KMS-11 (cell line): ENCODE data around the gene AMFR.

Experiments used
- H2AFZ ChIP-seq: fragments of 200-600 bp; sonication (generic); 2 replicates; pipeline ENCODE4 v1.6.1; 2016; ENCODE audit warnings: antibody characterized with exemption, mixed run types, low read depth
- H3K27ac ChIP-seq: fragments of 200-600 bp; sonication (generic); 2 replicates; pipeline ENCODE4 v1.6.1; 2016; ENCODE audit warnings: mild to moderate bottlenecking, mixed run types
- H3K27me3 ChIP-seq: fragments of 200-600 bp; sonication (generic); 2 replicates; pipeline ENCODE4 v1.6.1; 2017; ENCODE audit warnings: mild to moderate bottlenecking, low read depth, mixed run types, moderate library complexity; ENCODE audit not compliant: insufficient read depth
- H3K36me3 ChIP-seq: fragments of 200-600 bp; sonication (generic); 2 replicates; pipeline ENCODE4 v1.6.1; 2017; ENCODE audit warnings: mild to moderate bottlenecking, mixed run types; ENCODE audit not compliant: insufficient read depth
- H3K4me1 ChIP-seq: fragments of 200-600 bp; sonication (generic); 2 replicates; pipeline ENCODE4 v1.6.1; 2016; ENCODE audit warnings: mild to moderate bottlenecking, low read depth, mixed run types; ENCODE audit not compliant: poor library complexity, severe bottlenecking
- H3K4me2 ChIP-seq: fragments of 200-600 bp; sonication (generic); 2 replicates; pipeline ENCODE4 v1.7.0; 2016; ENCODE audit warnings: mild to moderate bottlenecking, mixed run types
- H3K4me3 ChIP-seq: fragments of 200-600 bp; sonication (generic); IDR thresholded peaks from 2 replicates; pipeline ENCODE4 v1.6.1; 2017; ENCODE audit warnings: low read depth, low read length, mixed read lengths; ENCODE audit not compliant: insufficient read depth
- H3K79me2 ChIP-seq: fragments of 200-600 bp; sonication (generic); 2 replicates; pipeline ENCODE4 v1.6.1; 2016; ENCODE audit warnings: low read depth, mixed run types; ENCODE audit not compliant: insufficient read depth
- H3K9ac ChIP-seq: fragments of 200-600 bp; sonication (generic); 2 replicates; pipeline ENCODE4 v1.6.1; 2016; ENCODE audit warnings: mild to moderate bottlenecking, mixed run types
- H4K20me1 ChIP-seq: fragments of 200-600 bp; sonication (generic); 2 replicates; pipeline ENCODE4 v1.6.1; 2016; ENCODE audit warnings: mild to moderate bottlenecking, mixed run types; ENCODE audit not compliant: insufficient read depth
- TF ChIP-seq, protein P1 (sequence below): fragments of 200-600 bp; sonication (generic); conservative IDR thresholded peaks from 2 replicates; pipeline ENCODE4 v1.6.1; 2017; ENCODE audit warnings: low read depth, mild to moderate bottlenecking, antibody characterized with exemption, low read length, moderate library complexity, mixed read lengths

AMFR gene

DNA sequence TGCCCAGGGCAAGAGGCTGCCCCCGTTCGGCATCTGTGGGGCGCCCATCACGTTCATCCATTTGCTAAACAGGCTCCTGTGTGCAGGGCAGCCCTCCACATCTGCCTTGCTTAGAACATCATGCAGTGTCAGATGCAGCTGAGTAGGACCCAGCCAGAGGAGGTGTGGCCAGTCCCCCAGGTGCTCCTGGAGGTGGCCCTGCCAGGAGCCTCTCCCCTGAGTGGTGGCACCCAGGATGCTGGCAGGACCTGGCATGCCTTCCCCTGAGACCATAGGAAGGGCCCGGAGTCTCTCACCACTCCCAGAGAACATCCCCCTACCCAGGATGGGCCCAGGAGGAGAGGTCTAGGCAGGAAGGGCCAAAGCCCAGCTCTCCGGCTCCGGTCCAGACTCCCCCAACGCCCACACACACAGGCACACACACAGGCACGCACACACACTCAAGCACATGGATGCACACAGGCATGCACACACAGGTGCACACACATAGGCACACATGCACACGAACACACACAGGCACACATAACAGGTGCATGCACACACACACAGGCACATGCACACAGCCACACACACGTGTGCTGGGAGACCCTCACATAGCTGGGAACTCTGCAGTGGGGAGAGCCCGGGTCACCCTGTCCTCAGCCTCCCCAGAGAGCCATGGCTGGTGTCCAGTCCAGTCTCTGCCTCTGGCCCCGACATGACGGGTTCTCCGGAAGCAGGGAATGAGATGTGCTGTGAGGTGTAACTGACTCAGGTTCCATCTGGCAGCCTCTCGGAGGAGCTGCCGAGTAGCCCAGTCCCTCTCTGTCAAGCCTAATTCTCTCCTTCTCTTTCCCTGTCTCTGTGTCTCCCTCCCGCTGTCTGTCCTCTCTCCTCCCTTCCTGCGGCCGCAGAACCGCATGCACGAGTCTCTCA is 74.6 kb downstream of the AMFR start:
- H3K27me3 ChIP-seq: no peaks in the 10 kb centered on the region
- no peak overlapping the region for H3K9ac ChIP-seq
- no peaks in the 10 kb centered on the region for H3K79me2 ChIP-seq
- no peak overlapping the region for H2AFZ ChIP-seq
- H3K4me1 ChIP-seq: no peaks in the 10 kb centered on the region
- H3K27ac ChIP-seq: no peak overlapping the region
- no peaks in the 10 kb centered on the region for H4K20me1 ChIP-seq
- TF ChIP-seq, protein P1, sequence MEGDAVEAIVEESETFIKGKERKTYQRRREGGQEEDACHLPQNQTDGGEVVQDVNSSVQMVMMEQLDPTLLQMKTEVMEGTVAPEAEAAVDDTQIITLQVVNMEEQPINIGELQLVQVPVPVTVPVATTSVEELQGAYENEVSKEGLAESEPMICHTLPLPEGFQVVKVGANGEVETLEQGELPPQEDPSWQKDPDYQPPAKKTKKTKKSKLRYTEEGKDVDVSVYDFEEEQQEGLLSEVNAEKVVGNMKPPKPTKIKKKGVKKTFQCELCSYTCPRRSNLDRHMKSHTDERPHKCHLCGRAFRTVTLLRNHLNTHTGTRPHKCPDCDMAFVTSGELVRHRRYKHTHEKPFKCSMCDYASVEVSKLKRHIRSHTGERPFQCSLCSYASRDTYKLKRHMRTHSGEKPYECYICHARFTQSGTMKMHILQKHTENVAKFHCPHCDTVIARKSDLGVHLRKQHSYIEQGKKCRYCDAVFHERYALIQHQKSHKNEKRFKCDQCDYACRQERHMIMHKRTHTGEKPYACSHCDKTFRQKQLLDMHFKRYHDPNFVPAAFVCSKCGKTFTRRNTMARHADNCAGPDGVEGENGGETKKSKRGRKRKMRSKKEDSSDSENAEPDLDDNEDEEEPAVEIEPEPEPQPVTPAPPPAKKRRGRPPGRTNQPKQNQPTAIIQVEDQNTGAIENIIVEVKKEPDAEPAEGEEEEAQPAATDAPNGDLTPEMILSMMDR: no peak
- H3K36me3 ChIP-seq: no peaks in the 10 kb centered on the region
- no peak overlapping the region for H3K4me3 ChIP-seq
- no peak overlapping the region for H3K4me2 ChIP-seq

DNA sequence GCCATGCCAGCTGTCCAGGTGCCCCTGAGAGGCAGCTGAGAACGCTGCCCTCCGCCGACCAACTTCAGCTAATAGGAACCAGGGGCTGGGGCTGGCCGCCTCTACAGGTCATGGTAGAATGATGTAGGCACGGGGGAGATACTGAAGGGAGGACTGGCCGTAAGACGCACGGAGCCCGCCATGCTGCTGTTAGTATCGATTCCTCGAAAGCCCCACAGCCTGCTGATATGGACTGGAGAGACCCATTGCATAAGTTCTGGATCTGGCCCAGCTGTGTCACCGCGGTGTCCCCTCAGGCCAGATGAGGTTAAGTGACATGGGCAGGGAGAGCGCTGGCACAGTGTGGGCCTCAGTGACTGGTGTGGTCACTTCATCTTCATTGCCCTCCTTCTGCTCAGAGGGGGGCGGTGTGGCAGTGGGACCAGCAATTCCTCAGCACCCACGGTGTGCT is 75.6 kb downstream of the AMFR start:
- TF ChIP-seq, protein P1: no peak
- Histone ChIP-seq H3K4me3 (no peak overlapping the region), H3K4me2 (no peak overlapping the region), H4K20me1 (no peaks in the 10 kb centered on the region), H3K79me2 (no peaks in the 10 kb centered on the region), H3K27me3 (no peaks in the 10 kb centered on the region), H3K4me1 (no peaks in the 10 kb centered on the region), H3K27ac (no peak overlapping the region), H3K9ac (no peak overlapping the region), H2AFZ (no peak overlapping the region), H3K36me3 (no peaks in the 10 kb centered on the region)

DNA sequence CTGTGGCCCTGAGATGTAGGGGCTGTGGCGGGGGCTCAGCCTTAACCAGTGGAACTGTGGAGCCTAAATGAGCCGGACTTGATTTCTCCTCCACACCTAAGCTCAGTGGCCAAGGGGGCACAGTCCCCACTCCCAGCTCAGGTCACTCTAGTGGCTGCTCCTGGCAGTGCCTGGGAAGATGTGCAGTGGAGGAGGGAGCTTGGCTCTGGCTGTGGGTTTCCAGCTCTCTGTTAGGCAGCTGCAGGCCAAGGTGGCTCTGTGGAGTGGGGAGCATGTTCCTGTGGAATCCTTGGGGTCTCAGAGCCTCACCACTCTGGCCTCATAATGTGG is 76.3 kb downstream of the AMFR start:
- Histone ChIP-seq H3K79me2 (no peaks in the 10 kb centered on the region), H3K9ac (no peak overlapping the region), H4K20me1 (no peaks in the 10 kb centered on the region), H3K27ac (no peak overlapping the region), H3K4me2 (no peak overlapping the region), H3K36me3 (no peaks in the 10 kb centered on the region), H3K4me1 (no peaks in the 10 kb centered on the region), H3K4me3 (no peak overlapping the region), H3K27me3 (no peaks in the 10 kb centered on the region), H2AFZ (no peak overlapping the region)
- TF ChIP-seq, protein P1: no peak

DNA sequence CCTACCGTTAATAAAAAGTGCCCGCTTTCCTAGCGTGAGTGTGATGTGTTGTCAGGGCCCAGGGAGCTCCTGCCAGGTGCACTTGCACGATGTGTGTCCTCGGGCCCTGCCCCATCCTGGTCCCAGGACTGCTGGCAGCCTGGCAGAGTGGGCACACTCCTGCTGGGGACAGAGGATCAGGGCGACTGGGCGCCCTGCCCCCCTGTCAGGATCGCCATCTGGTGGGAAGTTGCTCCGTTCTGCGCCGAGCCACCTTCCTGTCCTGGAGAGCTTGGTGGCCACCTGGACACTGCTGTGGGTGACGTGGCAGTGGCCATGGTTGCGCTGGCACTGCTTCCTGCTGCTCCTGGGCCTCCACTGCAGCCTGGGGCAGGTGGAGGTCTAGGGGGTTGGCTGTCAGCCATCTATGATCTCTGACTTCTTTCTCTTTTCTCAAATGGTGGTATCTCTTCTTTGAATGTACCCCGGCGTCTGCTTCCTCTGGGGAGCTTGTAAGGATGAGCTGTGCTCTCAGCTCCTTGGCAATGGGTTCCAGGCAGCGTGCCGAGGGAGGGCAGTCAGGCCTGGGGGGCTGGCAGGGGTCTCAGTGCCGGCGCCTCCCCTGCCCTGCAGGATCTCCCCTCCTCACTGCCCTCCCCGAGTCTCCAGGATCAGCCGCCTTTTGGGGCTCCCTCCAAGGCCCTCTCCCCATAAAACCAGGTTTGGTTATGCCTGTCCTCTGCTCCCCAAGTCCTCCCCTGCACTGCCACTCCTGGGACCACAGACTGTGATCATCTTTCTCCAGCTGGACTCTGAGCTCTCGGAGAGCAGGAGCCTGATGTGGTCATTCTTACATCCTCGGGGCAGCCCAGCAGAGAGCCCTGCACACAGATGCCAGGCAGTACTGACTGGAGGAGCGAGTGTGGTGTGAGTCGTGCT is 76.9 kb downstream of the AMFR start:
- no peak overlapping the region for H2AFZ ChIP-seq
- TF ChIP-seq, protein P1: no peak
- no peak overlapping the region for H3K4me2 ChIP-seq
- no peaks in the 10 kb centered on the region for H4K20me1 ChIP-seq
- no peaks in the 10 kb centered on the region for H3K4me1 ChIP-seq
- H3K27me3 ChIP-seq: no peaks in the 10 kb centered on the region
- no peaks in the 10 kb centered on the region for H3K79me2 ChIP-seq
- no peak overlapping the region for H3K27ac ChIP-seq
- H3K9ac ChIP-seq: no peak overlapping the region
- no peaks in the 10 kb centered on the region for H3K36me3 ChIP-seq
- no peak overlapping the region for H3K4me3 ChIP-seq
